GM21360 (cell line): ENCODE data around the gene NTMT1.

Source experiments
- ATAC-seq: cut with Tn5 transposase; IDR thresholded peaks from one replicate; pipeline ENCODE4 v1.9.1; 2021; ENCODE audit warnings: mild to moderate bottlenecking, moderate library complexity; ENCODE audit not compliant: unreplicated experiment

NTMT1 gene

DNA sequence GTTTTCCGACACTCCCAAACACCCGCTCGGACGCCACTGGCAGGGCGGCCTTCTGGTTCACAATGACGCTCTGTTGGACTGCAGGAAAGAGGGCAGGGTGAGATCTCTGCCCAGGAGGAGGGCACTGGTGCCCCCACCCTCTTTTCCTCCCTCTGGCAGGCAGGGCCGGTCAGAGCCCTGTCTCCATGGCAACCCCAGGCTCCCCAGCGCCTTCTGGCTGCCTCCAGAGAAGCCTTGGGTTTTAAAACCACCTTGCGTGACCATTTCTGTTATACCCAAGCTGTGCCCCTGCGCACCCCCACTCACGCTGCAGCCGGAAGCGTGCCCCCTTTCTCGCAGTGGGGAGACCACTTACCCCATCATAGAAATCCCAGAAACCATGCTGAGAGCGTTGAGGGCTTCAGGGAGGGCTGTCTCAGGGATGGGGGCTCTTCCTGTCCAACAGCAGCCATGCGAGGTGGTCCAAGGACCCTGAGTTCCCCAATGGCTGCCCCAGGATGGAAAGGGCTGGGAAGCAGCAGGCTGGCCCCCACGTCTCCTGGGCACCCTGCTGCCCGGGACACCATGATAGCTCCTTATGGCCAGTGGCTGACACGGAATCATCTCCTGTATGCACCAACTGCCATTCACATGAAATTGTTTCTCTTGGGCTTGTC, 12.3 kb upstream of the NTMT1 start:
- ATAC-seq, result no peak

DNA sequence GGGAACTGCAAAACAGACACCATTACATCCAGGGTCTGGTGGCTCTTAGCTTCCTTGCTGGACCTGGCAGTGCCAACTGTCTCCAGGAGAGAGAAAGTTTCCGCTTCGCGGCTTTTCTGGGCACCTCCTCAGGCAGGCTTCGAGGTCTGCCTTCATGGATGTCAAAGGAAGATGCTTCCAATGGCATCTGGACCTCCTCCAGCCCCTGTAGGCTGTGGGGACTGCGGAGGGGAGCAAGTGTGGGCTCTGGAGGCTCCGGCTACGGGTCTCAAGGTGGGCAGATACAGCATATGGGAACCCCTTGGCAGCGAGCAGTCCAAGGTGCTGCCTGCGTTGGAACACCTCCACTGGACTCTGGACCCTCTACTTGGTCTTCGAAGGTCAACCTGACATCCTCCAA, 11.0 kb upstream of the NTMT1 start:
- no peak for ATAC-seq

GRCh38 chr9:129615407-129616285, 10.3 kb upstream of the NTMT1 start:
- ATAC-seq, result no peak

DNA sequence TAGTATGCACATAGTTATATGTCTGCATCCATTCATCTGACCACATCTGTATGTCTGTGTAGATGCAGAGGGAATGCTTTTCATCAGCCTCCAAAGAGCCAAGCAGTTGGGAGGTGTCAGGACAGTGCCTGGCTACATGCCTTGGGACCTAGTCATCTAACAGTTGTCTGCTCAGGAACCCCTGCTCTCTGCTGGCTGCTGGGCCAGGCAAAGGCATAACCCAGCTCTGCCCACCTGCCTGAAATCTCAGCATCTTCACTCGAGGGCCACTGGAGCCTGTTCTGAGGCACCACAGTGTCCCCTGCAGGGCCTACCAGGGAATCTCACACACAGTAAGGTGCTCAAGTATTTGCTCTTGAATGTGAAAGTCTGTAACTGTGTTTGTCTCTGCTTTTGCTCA, 8.8 kb upstream of the NTMT1 start:
- no peak for ATAC-seq

DNA sequence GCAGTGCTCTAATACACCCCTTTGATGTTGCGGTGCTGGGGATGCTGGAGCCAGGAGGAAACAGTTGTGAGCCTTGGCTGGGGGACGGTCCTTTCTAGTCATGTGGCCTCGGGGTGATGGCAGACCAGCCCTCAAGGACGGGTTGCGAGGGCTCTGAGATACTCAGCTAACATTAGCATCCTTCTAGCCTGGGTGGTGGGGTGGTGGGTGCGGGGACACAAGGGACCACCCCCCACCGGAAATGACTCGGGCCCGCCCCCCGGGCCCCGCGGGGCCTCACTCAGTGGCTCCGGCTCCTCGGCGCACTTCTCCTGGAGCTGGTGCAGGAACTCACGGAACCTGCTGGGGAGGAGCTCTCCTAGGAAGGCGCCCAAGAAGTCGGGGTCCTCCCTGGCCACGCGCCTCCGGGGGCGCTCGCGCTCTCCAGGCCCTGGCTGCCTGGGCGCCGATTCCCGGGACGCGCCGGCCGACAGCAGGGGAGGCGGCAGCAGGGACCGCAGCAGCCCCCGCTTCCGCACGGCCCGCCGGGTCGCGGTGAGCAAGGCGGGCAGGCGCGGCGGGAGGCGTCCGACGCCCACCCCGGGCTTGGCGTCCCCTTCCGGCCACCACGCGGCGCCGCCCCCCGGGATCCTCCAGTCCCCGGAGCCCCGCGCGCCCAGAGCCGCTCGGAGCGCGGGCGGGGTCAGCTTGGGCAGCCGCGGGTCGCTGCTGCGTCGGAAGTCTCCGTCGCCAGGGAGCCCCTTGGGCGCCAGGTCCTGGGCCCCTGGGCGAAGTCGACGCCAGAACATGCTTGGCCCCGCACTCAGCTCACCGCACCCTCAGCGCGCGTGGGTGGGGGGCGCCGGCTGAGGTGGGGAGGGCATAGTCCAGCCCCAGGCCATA, 5.9 kb upstream of the NTMT1 start:
- no peak for ATAC-seq

DNA sequence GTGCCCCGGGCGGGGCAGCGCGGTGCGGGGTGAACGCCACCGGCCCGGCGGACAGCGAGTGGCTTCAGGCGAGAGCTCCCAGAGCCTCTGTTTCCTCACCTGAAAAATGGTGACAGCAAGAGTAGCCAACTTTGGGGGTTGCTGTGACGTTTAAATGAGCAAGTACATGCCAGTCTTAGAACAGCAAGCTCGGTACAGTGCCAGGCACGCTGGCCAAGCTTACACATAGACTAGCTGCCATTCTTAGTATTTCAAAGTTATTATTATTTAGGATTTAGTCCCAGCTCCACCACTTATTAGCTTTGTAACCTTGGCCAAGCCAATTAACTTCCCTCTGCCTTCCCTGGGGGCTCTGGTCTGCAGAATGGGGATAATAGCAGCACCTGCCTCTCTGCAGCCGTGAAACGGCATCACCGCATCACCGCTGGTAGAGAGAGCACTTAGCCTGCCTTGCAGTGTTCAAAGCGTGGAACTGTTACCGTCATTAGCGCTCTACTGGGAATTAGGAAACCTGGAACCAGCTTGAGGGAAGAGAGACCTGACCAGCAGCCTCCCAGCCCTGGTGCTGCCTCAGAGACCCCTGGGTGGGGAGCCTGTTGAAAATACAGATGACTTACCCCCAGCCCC, 5.2 kb upstream of the NTMT1 start, which contains the start of gene C9orf50:
Gene C9orf50 (minus strand): TSS at position 433 of the 627 bp plus-strand sequence. CDS start 527 bp downstream, outside the sequence.
- no peak for ATAC-seq

DNA sequence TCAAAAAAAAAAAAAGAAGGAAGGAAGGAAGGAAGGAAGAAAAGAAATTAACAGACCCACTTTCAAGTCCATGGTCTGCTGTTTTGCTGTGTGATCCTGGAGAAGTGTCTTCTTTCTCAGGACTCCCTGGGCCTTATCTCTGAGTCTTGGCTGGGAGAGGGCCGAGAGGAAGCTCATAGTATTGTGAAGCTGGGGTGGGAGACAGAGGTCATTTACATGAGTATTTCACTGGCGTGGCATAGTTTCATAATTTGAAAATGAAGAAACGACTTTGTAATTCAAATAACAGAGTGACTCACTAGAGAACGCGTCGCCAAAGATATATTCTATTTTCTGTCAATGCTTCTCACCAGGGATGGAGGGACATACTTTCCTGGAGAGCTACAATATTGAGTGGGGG, 2.6 kb upstream of the NTMT1 start:
- no peak for ATAC-seq

- ATAC-seq, result no peak
Measured at GRCh38 chr9:129624168-129624759, 1.7 kb upstream of the NTMT1 start.

GRCh38 chr9:129624947-129625346, 1.0 kb upstream of the NTMT1 start:
- no peak for ATAC-seq

- peak; percentile 8 for ATAC-seq
Measured at GRCh38 chr9:129626625-129627284, 792 bp downstream of the NTMT1 start.

- no peak for ATAC-seq
Measured at GRCh38 chr9:129627556-129628440, 1.8 kb downstream of the NTMT1 start.

- no peak for ATAC-seq
Measured at GRCh38 chr9:129628709-129629108, 2.7 kb downstream of the NTMT1 start.

- ATAC-seq, result no peak
Measured at GRCh38 chr9:129629251-129629820, 3.4 kb downstream of the NTMT1 start.

DNA sequence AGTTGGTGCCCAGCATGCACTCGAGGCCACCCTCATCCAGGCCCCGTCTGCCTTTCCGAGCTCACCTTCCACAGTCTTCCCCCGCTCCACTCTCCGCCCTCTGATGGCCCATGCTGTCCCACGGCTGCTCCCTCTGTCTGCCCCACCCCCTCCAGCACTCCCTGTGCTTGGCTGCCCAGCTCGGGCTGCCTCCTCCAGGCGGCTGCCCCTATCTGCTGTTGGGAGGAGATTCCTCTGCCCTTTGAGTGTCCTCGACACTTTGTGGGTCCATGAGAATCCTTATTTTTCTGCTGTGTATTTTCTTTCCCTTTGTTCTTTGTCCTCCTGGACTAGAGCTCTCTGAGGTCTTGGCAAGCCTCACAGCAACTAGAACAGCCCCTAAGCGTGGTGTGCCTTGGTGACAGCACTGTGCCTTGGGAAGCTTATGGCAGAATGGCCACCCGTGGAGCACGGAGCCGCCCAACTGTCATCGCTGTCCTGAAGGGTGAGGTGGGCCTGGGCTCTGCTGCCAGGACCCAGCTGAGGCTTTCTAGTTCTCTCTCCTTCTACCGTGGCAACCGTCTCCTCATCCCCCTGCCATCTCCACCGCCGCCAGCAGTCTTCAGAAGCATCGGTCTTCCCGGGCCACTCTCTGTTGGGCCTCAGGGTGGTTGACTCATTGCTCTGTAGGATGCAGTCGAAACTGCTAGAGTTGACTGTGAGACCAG, 5.2 kb downstream of the NTMT1 start:
- no peak for ATAC-seq

DNA sequence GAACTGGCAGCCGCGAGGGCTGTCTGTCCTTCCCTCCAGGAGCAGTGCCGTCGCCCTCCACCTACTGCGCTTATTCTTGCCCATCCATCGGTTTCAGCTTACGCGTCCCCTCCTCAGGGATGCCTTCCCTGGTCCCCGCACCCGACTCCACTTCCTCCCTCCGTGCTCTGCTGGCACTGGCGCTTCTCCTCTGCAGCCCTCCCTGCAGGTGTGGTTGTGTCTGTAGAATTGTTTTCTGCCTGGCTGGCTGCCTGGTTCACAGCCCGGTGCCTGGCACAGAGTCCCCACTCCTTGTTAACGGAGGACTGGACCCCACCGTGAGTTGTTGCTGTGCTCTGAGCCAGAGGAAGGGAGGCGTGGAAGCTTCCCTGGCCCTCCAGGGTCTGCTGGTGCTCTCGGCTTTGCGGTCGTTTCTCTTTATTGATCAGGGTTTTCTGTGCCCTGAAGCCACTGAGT, 5.7 kb downstream of the NTMT1 start:
- no peak for ATAC-seq

GRCh38 chr9:129632460-129632859, 6.5 kb downstream of the NTMT1 start:
- ATAC-seq, result no peak

DNA sequence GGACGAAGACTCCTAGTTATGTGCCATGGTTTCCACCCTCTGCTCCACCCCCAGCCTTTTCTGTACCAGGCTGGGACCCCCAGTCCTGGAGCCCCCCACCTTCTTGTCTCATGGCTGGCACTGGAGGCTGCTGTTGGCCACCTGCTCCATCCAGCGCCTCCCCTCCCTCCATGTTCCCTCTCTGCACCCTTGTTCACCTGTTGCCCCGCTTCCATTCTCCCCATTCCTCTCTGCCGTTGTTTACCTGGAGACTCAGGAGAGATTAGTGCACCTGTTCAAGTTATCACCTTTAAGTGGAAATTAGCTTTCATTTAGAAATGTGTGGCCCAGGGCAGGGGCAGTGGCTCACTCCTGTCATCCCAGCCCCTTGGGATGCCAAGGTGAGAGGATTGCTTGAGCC, 7.2 kb downstream of the NTMT1 start:
- ATAC-seq, result no peak

DNA sequence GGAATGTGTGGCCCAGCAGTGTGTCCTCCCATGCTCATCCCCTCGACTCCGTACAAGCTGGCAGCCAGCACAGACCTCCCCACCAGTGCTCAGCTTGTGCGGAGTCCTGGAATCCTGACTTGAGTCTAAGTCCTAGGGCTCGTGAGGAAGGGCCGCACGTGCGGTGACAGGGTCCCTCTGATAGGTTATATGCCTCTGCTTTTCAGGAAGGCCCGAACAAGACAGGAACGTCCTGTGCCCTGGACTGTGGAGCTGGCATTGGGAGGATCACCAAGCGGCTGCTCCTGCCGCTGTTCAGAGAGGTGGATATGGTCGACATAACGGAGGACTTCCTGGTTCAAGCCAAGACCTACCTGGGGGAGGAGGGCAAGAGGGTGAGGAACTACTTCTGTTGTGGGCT, 7.9 kb downstream of the NTMT1 start:
- no peak for ATAC-seq
